Measurements from ENCODE around the gene SHISA5. TPM values are rescaled to one million over a fixed set of nuclear protein-coding genes. Genes with fewer than 3 reads are reported as not detected.

The SHISA5 gene
- total and polyA plus RNA-seq, 2 of the 8 experiments (the other 6 are each of a cell fraction or from before 2014, with no cell fraction given) = 196 to 315 TPM

DNA sequence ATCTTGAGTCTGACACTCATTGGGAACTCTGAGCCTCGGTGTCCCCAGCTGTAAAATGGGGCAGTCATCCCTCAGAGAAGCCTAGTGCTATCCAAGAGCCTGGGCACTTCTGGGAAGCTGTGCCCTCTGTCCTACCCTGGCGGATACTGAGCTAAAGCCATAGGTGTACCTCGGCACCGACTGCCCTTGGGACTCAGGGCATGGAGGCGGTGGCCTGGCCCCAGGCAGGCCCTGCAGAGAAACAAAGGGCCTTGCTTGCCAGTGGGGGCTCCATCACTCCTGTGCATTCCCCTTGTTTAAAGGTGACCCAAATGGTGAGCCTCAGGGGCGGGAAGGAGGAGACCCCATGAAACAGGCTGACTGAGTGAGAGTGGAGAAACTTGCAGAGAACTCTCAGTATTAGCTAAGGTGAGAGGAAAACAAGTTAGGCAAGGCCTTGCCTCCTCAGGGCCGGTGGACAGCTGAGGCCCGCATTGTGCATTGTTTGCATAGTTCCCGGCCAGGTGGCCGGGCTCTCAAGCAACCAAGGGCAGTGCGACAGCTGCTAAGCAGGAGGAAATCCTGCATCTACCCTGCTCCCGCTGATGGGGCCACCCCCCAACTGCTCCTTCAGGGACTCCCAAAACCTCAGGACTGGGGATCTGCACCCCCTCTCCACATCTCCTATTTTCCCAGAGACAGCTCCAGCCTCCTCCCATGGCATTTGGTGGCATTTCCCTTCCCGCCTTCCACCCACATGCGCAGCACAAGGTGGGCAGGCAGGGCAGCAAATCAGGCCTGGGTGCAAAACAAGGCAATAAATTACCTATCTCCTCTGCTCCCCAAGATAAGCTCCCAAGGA, 48.4 kb upstream of the SHISA5 start:
- Histone ChIP-seq H3K23me2 (ENCODE audit: low read depth, low read length) (peaks cover 2% of the 10 kb centered on the region; the same call in 1 of the 2 replicates), H2BK5ac (ENCODE audit: low read depth, low read length) (0 out of 2 replicates have a peak overlapping the region, but pooled peaks have one; percentile 35), H4K5ac (ENCODE audit: insufficient read length, low read depth, low read length) (no peak overlapping the region), H2BK15ac (ENCODE audit: low read length) (no peak overlapping the region), H2BK12ac (ENCODE audit: low read depth, low read length) (no peak overlapping the region), H3K4ac (replicated peaks; ENCODE audit: insufficient read length, low read depth, low read length) (no peak overlapping the region), H2AFZ (ENCODE audit: low read length) (no peak overlapping the region), H2BK120ac (replicated peaks; ENCODE audit: low read depth, low read length) (no peak overlapping the region), H4K8ac (ENCODE audit: extremely low read depth, insufficient read depth, low read length) (no peak overlapping the region; the same call in 1 of the 2 replicates), H3K27ac (ENCODE audit: low read depth, low read length) (no peak overlapping the region), H3K27me3 (replicated peaks in 1 of 4; ENCODE audit: control insufficient read depth in 3 of 4, extremely low read depth in 1 of 4, insufficient read depth in 3 of 4, low read length in 3 of 4) (no peaks in the 10 kb centered on the region), H3K79me1 (ENCODE audit: low read depth, low read length) (peaks cover 11% of the 10 kb centered on the region), H4K20me1 (replicated peaks in 1 of 2; ENCODE audit: control insufficient read depth in 1 of 2, insufficient read depth in 2 of 2, low read length in 2 of 2) (peaks cover 0 to 8% of the 10 kb centered on the region in 2 experiments), H3K9me3 (ENCODE audit: insufficient read depth in 2 of 2, low read depth in 1 of 2, low read length in 1 of 2) (no peaks in the 10 kb centered on the region), H3K4me1 (replicated peaks in 1 of 4; ENCODE audit: control insufficient read depth in 3 of 4, insufficient read depth in 4 of 4, low read length in 3 of 4) (peaks cover 0 to 12% (median 7%) of the 10 kb centered on the region in 4 experiments; a peak in 6 of 7 replicates), H3K18ac (ENCODE audit: extremely low read depth, low read length) (no peak overlapping the region), H3K36me3 (ENCODE audit: control insufficient read depth in 2 of 4, insufficient read depth in 4 of 4, low read length in 3 of 4) (peaks cover 0 to 5% (median 2%) of the 10 kb centered on the region in 4 experiments; a peak in 4 of 8 replicates), H2BK20ac (ENCODE audit: low read length) (no peak overlapping the region), H3K79me2 (ENCODE audit: control insufficient read depth in 1 of 2, insufficient read depth in 2 of 2, low read length in 2 of 2) (peaks cover 0 to 27% of the 10 kb centered on the region in 2 experiments; a peak in 1 of 4 replicates), H3K14ac (ENCODE audit: insufficient read length) (no peak overlapping the region), H3K23ac (ENCODE audit: insufficient read length) (no peak overlapping the region), H3K9ac (replicated peaks in 1 of 4; ENCODE audit: extremely low read depth in 1 of 4, low read depth in 3 of 4, low read length in 3 of 4) (peak overlapping the region in 1 of 4 experiments; percentile 13; a peak in 1 of 7 replicates), H3K4me2 (ENCODE audit: insufficient read depth in 1 of 2, low read depth in 2 of 2, low read length in 2 of 2) (no peak overlapping the region), H2AK5ac (ENCODE audit: low read depth, low read length) (no peak overlapping the region), H3K4me3 (ENCODE audit: extremely low read depth in 1 of 4, insufficient read depth in 2 of 4, low read depth in 3 of 4, low read length in 4 of 4) (no peak overlapping the region), H3K56ac (replicated peaks; ENCODE audit: insufficient read length, low read depth, low read length) (no peak overlapping the region), H4K91ac (replicated peaks; ENCODE audit: insufficient read length, low read length) (no peak overlapping the region)
- FAIRE-seq = no peak
- CTCF ChIA-PET (ENCODE audit: partially characterized antibody) = interaction anchor here (0.8 to 5.0 kb wide), 16 partner anchors 9 to 144 kb away, joined by 3 to 67 read pairs (median 4); partner anchors contain the start of genes SLC26A6 and UQCRC1
- 94% methylated on average over 14 of the region's 14 CpGs; no CpG with 5 or more reads in 1 of the 2 experiments for WGBS, 2 experiments (ENCODE audit: extremely low coverage in 1 of 2, insufficient coverage in 1 of 2, insufficient read length in 1 of 2, insufficient replicate concordance in 2 of 2, low coverage in 1 of 2, low lambda C conversion rate in 2 of 2, missing lambda C conversion rate in 1 of 2)
- POLR2A ChIA-PET (ENCODE audit: partially characterized antibody) = interaction anchor here (0.6 to 6.0 kb wide), 8 partner anchors 11 to 152 kb away, joined by 3 to 34 read pairs (median 4); partner anchors contain the start of genes CCDC51, CELSR3, TMA7 and UCN2
- peak in 1 of 2 experiments; percentile 40 for DNase-seq (ENCODE audit: low read depth in 1 of 2, low spot score in 2 of 2)
- TF ChIP-seq, protein P1, sequence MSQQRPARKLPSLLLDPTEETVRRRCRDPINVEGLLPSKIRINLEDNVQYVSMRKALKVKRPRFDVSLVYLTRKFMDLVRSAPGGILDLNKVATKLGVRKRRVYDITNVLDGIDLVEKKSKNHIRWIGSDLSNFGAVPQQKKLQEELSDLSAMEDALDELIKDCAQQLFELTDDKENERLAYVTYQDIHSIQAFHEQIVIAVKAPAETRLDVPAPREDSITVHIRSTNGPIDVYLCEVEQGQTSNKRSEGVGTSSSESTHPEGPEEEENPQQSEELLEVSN (IDR thresholded peaks at IDR 0.05) = peak; percentile 80

Measured in H1 (cell line).